HEK293 (cell line): ENCODE results near the gene PDE8B.

Experiments used
- CTCF ChIA-PET: fragments of 350-600 bp; formaldehyde crosslinking; extraction: SDS; loops from one replicate; lab custom pipeline; 2021; ENCODE audit warnings: antibody characterized with exemption; lab: Yijun Ruan, JAX
- POLR2A ChIA-PET: fragments of 300-600 bp; formaldehyde crosslinking; extraction: SDS; loops from one replicate; lab custom pipeline; 2020; ENCODE audit warnings: antibody characterized with exemption, inconsistent platforms; lab: Yijun Ruan, JAX
- H3K27ac ChIP-seq: fragments of 200-500 bp; sonication (Bioruptor generic); 2 replicates; pipeline ENCODE4 v1.5.1; 2014; ENCODE audit warnings: low read depth, low read length, control low read depth, inconsistent platforms; ENCODE audit errors: extremely low read depth
- H3K36me3 ChIP-seq, 2 experiments: fragments of 200-500 bp in 1 of 2; sonication (Bioruptor generic) in 1 of 2; 1 replicate in 1 of 2; 2 replicates in 1 of 2; pipeline ENCODE4 v1.5.1; 2014 to 2017; ENCODE audit warnings: inconsistent platforms in 2 of 2, low read length in 2 of 2; ENCODE audit not compliant: control insufficient read depth in 2 of 2, insufficient read depth in 1 of 2
- H3K4me1 ChIP-seq: fragments of 200-500 bp; sonication (Bioruptor generic); 2 replicates; pipeline ENCODE4 v1.5.1; 2014; ENCODE audit warnings: mild to moderate bottlenecking, low read length, inconsistent platforms; ENCODE audit not compliant: control insufficient read depth, insufficient read depth
- H3K4me3 ChIP-seq: 2 replicates; pipeline ENCODE4 v1.5.1; 2011; ENCODE audit warnings: low read depth, mild to moderate bottlenecking, control low read depth, low read length, moderate library complexity
- H3K9me3 ChIP-seq: fragments of 200-500 bp; sonication (Bioruptor generic); 2 replicates; pipeline ENCODE4 v1.5.1; 2014; ENCODE audit warnings: low read depth, low read length, inconsistent platforms; ENCODE audit not compliant: control insufficient read depth, insufficient read depth
- ATF2 ChIP-seq: fragments of 450-650 bp; formaldehyde crosslinking; IDR thresholded peaks from 2 replicates; pipeline ENCODE4 v1.5.1; 2016; ENCODE audit warnings: missing biosample characterization, missing genetic modification characterization, low read depth
- BCL11A ChIP-seq: fragments of 450-650 bp; formaldehyde crosslinking; IDR thresholded peaks from 2 replicates; pipeline ENCODE4 v1.5.1; 2016; ENCODE audit warnings: low read depth, missing biosample characterization, missing genetic modification characterization
- KLF16 ChIP-seq: fragments of 450-650 bp; formaldehyde crosslinking; IDR thresholded peaks from 2 replicates; pipeline ENCODE4 v1.5.1; 2017; ENCODE audit warnings: missing biosample characterization, missing genetic modification characterization
- MYNN ChIP-seq: fragments of 450-650 bp; formaldehyde crosslinking; IDR thresholded peaks from 2 replicates; pipeline ENCODE4 v1.5.1; 2016; ENCODE audit warnings: missing biosample characterization, missing genetic modification characterization, borderline replicate concordance
- PRDM1 ChIP-seq: fragments of 450-650 bp; formaldehyde crosslinking; IDR thresholded peaks from 2 replicates; pipeline ENCODE4; 2016; ENCODE audit warnings: missing biosample characterization, missing genetic modification characterization
- SETDB1 ChIP-seq: IDR thresholded peaks from one replicate; pipeline ENCODE4 v1.6.1; 2017; ENCODE audit warnings: mild to moderate bottlenecking, low read length, moderate library complexity, mixed read lengths; ENCODE audit not compliant: insufficient read length
- TRIM28 ChIP-seq: IDR thresholded peaks from 2 replicates; pipeline ENCODE4 v1.6.1; 2011; ENCODE audit warnings: low read length, control low read depth, borderline replicate concordance
- ZBTB17 ChIP-seq: fragments of 450-650 bp; formaldehyde crosslinking; IDR thresholded peaks from 2 replicates; pipeline ENCODE4 v1.5.1; 2016; ENCODE audit warnings: missing biosample characterization, missing genetic modification characterization
- ZBTB8A ChIP-seq: fragments of 450-650 bp; formaldehyde crosslinking; IDR thresholded peaks from 2 replicates; pipeline ENCODE4 v1.5.1; 2016; ENCODE audit warnings: missing biosample characterization, missing genetic modification characterization
- ZNF157 ChIP-seq: fragments of 450-650 bp; formaldehyde crosslinking; IDR thresholded peaks from 2 replicates; pipeline ENCODE4 v1.5.1; 2016; ENCODE audit warnings: missing biosample characterization, missing genetic modification characterization
- ZNF223 ChIP-seq: fragments of 450-650 bp; formaldehyde crosslinking; IDR thresholded peaks from 2 replicates; pipeline ENCODE4 v1.5.1; 2016; ENCODE audit warnings: missing biosample characterization, missing genetic modification characterization
- ZNF23 ChIP-seq: fragments of 450-650 bp; formaldehyde crosslinking; IDR thresholded peaks from 2 replicates; pipeline ENCODE4 v1.5.1; 2016; ENCODE audit warnings: missing biosample characterization, missing genetic modification characterization, borderline replicate concordance
- ZNF335 ChIP-seq: fragments of 450-650 bp; formaldehyde crosslinking; conservative IDR thresholded peaks from 2 replicates; pipeline ENCODE4 v1.5.1; 2016; ENCODE audit warnings: missing biosample characterization, missing genetic modification characterization
- ZNF354C ChIP-seq: fragments of 450-650 bp; formaldehyde crosslinking; IDR thresholded peaks from 2 replicates; pipeline ENCODE4 v1.5.1; 2016; ENCODE audit warnings: missing biosample characterization, missing genetic modification characterization, low read depth, borderline replicate concordance
- ZNF37A ChIP-seq: fragments of 450-650 bp; IDR thresholded peaks from 2 replicates; pipeline ENCODE4 v1.5.1; 2018; ENCODE audit warnings: missing biosample characterization, missing genetic modification characterization
- ZNF449 ChIP-seq: fragments of 450-650 bp; formaldehyde crosslinking; IDR thresholded peaks from 2 replicates; pipeline ENCODE4 v1.5.1; 2017; ENCODE audit warnings: missing biosample characterization, mild to moderate bottlenecking, missing genetic modification characterization, moderate library complexity
- ZNF48 ChIP-seq: fragments of 450-650 bp; formaldehyde crosslinking; IDR thresholded peaks from 2 replicates; pipeline ENCODE4 v1.5.1; 2016; ENCODE audit warnings: missing biosample characterization, missing genetic modification characterization
- ZNF548 ChIP-seq: fragments of 450-650 bp; formaldehyde crosslinking; IDR thresholded peaks from 2 replicates; pipeline ENCODE4 v1.5.1; 2016; ENCODE audit warnings: missing biosample characterization, missing genetic modification characterization
- ZNF561 ChIP-seq: fragments of 450-650 bp; IDR thresholded peaks from 2 replicates; pipeline ENCODE4 v1.5.1; 2018; ENCODE audit warnings: missing biosample characterization, missing genetic modification characterization, borderline replicate concordance
- ZNF596 ChIP-seq: fragments of 450-650 bp; IDR thresholded peaks from 2 replicates; pipeline ENCODE4 v1.5.0; 2018; ENCODE audit warnings: missing biosample characterization, mild to moderate bottlenecking, missing genetic modification characterization, moderate library complexity
- ZNF621 ChIP-seq: fragments of 450-650 bp; formaldehyde crosslinking; IDR thresholded peaks from 2 replicates; pipeline ENCODE4 v1.5.1; 2017; ENCODE audit warnings: missing biosample characterization, missing genetic modification characterization
- ZNF677 ChIP-seq: fragments of 450-650 bp; IDR thresholded peaks from 2 replicates; pipeline ENCODE4 v1.5.0; 2018; ENCODE audit warnings: missing biosample characterization, mild to moderate bottlenecking, missing genetic modification characterization, moderate library complexity
- ZNF76 ChIP-seq: fragments of 450-650 bp; formaldehyde crosslinking; IDR thresholded peaks from 2 replicates; pipeline ENCODE4; 2016; ENCODE audit warnings: low read depth, missing biosample characterization, missing genetic modification characterization, borderline replicate concordance
- ZNF768 ChIP-seq: fragments of 450-650 bp; formaldehyde crosslinking; IDR thresholded peaks from 2 replicates; pipeline ENCODE4 v1.5.1; 2018; ENCODE audit warnings: missing biosample characterization, mild to moderate bottlenecking, missing genetic modification characterization
- ZNF785 ChIP-seq: fragments of 450-650 bp; formaldehyde crosslinking; IDR thresholded peaks from 2 replicates; pipeline ENCODE4 v1.5.1; 2016; ENCODE audit warnings: missing biosample characterization, missing genetic modification characterization
- ZNF830 ChIP-seq: fragments of 450-650 bp; IDR thresholded peaks from 2 replicates; pipeline ENCODE4 v1.5.0; 2018; ENCODE audit warnings: missing biosample characterization, missing genetic modification characterization, low read depth, mild to moderate bottlenecking, moderate library complexity
- TF ChIP-seq, protein P1 (sequence below): fragments of 450-650 bp; formaldehyde crosslinking; IDR thresholded peaks from 2 replicates; pipeline ENCODE4 v1.5.1; 2016; ENCODE audit warnings: missing biosample characterization, missing genetic modification characterization
- TF ChIP-seq, protein P2 (sequence below): sonication (generic); formaldehyde crosslinking; IDR thresholded peaks from 2 replicates; pipeline ENCODE4 v1.8.1; 2022; ENCODE audit warnings: mild to moderate bottlenecking, moderate library complexity, missing genetic modification reagents
- TF ChIP-seq, protein P3 (sequence below): fragments of 450-650 bp; formaldehyde crosslinking; IDR thresholded peaks from 2 replicates; pipeline ENCODE4 v1.5.1; 2016; ENCODE audit warnings: missing biosample characterization, missing genetic modification characterization

The PDE8B gene

DNA sequence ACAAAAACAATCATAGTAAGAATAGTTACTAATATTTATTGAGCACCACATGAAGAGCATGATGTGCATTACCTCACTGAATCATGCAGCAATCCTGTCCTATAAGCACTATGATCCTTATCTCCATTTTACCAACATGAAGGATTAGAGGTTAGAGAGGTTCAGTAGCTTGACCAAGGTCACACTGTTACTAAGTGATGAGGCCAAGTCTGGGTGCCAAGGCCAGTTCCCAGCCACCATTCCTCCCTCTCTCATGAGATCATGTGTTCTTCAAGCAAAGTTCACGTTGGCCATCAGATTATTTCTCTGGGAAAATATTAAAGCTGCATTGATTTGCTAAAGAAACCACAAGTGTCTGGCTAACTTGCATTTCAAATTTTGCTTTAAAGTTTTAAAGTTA is 31.0 kb downstream of the PDE8B start (continued):
- TF ChIP-seq ZNF677: no peak
- TF ChIP-seq ZNF449: no peak
- TF ChIP-seq ZNF548 (tag by site-specific recombination): no peak
- TF ChIP-seq MYNN (tag by site-specific recombination): no peak
- no peak for TF ChIP-seq ZBTB17 (tag by site-specific recombination)
- TF ChIP-seq ZNF223 (tag by site-specific recombination): no peak
- TF ChIP-seq ZNF76 (tag by site-specific recombination): no peak
- TF ChIP-seq ZNF335 (tag by site-specific recombination): no peak
- TF ChIP-seq ZBTB8A (tag by site-specific recombination): no peak
- no peak for TF ChIP-seq ZNF23
- TF ChIP-seq BCL11A (tag by site-specific recombination): no peak

GRCh38 chr5:77249475-77249874 is 39.0 kb downstream of the PDE8B start:
- POLR2A ChIA-PET: interaction anchor here (0.6 kb wide), 1 partner anchor 39 kb away, joined by 5 read pairs; no protein-coding TSS in a partner anchor
- no peak overlapping the region for H3K4me3 ChIP-seq
- no peaks in the 10 kb centered on the region for H3K9me3 ChIP-seq
- TF ChIP-seq ATF2 (tag by site-specific recombination) (no peak), ZNF785 (no peak)
- TF ChIP-seq, protein P1, sequence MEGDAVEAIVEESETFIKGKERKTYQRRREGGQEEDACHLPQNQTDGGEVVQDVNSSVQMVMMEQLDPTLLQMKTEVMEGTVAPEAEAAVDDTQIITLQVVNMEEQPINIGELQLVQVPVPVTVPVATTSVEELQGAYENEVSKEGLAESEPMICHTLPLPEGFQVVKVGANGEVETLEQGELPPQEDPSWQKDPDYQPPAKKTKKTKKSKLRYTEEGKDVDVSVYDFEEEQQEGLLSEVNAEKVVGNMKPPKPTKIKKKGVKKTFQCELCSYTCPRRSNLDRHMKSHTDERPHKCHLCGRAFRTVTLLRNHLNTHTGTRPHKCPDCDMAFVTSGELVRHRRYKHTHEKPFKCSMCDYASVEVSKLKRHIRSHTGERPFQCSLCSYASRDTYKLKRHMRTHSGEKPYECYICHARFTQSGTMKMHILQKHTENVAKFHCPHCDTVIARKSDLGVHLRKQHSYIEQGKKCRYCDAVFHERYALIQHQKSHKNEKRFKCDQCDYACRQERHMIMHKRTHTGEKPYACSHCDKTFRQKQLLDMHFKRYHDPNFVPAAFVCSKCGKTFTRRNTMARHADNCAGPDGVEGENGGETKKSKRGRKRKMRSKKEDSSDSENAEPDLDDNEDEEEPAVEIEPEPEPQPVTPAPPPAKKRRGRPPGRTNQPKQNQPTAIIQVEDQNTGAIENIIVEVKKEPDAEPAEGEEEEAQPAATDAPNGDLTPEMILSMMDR (tag by site-specific recombination): no peak
- H3K36me3 ChIP-seq: no peaks in the 10 kb centered on the region
- CTCF ChIA-PET: interaction anchor here (0.6 to 1.0 kb wide), 2 partner anchors 102 to 360 kb away, joined by 3 to 5 read pairs; no protein-coding TSS in a partner anchor
- H3K4me1 ChIP-seq: no peaks in the 10 kb centered on the region
- no peak overlapping the region for H3K27ac ChIP-seq

GRCh38 chr5:77250021-77250420 is 39.5 kb downstream of the PDE8B start:
- ChIA-PET POLR2A (no interaction called here), CTCF (no interaction called here)
- Histone ChIP-seq H3K36me3 (no peaks in the 10 kb centered on the region), H3K27ac (no peak overlapping the region), H3K4me3 (no peak overlapping the region), H3K9me3 (no peaks in the 10 kb centered on the region), H3K4me1 (no peaks in the 10 kb centered on the region)
- TF ChIP-seq ZNF37A (tag by site-specific recombination) (no peak), KLF16 (tag by site-specific recombination) (no peak), ZNF157 (tag by site-specific recombination) (no peak), ZNF48 (tag by site-specific recombination) (no peak), ZNF596 (no peak), PRDM1 (tag by site-specific recombination) (no peak), SETDB1 (no peak), ZNF768 (no peak), ZNF830 (tag by site-specific recombination) (no peak), ZNF561 (no peak), TRIM28 (no peak), ZNF621 (tag by site-specific recombination) (no peak), ZNF354C (tag by site-specific recombination) (no peak)
- TF ChIP-seq, protein P2, sequence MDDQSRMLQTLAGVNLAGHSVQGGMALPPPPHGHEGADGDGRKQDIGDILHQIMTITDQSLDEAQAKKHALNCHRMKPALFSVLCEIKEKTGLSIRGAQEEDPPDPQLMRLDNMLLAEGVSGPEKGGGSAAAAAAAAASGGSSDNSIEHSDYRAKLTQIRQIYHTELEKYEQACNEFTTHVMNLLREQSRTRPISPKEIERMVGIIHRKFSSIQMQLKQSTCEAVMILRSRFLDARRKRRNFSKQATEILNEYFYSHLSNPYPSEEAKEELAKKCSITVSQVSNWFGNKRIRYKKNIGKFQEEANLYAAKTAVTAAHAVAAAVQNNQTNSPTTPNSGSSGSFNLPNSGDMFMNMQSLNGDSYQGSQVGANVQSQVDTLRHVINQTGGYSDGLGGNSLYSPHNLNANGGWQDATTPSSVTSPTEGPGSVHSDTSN (CRISPR knock-in tag): no peak
- TF ChIP-seq, protein P3, sequence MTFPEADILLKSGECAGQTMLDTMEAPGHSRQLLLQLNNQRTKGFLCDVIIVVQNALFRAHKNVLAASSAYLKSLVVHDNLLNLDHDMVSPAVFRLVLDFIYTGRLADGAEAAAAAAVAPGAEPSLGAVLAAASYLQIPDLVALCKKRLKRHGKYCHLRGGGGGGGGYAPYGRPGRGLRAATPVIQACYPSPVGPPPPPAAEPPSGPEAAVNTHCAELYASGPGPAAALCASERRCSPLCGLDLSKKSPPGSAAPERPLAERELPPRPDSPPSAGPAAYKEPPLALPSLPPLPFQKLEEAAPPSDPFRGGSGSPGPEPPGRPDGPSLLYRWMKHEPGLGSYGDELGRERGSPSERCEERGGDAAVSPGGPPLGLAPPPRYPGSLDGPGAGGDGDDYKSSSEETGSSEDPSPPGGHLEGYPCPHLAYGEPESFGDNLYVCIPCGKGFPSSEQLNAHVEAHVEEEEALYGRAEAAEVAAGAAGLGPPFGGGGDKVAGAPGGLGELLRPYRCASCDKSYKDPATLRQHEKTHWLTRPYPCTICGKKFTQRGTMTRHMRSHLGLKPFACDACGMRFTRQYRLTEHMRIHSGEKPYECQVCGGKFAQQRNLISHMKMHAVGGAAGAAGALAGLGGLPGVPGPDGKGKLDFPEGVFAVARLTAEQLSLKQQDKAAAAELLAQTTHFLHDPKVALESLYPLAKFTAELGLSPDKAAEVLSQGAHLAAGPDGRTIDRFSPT (tag by site-specific recombination): no peak
